Prostate gland (tissue), 2 donors: ENCODE measurements around the gene OGFOD1.

Source experiments
- POLR2A ChIP-seq: fragments of 450-650 bp; IDR thresholded peaks from one replicate; pipeline ENCODE4 v1.6.1; 2016; ENCODE audit warnings: antibody characterized with exemption, mild to moderate bottlenecking
- TF ChIP-seq, protein P1 (sequence below), 4 experiments: fragments of 200-600 bp in 2 of 4; fragments of 450-650 bp in 2 of 4; sonication (generic) in 2 of 4; IDR thresholded peaks; 1 replicate in 3 of 4; 2 replicates in 1 of 4; pipeline ENCODE4 v1.5.1; 2016 to 2019; ENCODE audit warnings: antibody characterized with exemption in 4 of 4, mild to moderate bottlenecking in 2 of 4, moderate library complexity in 2 of 4

DNA sequence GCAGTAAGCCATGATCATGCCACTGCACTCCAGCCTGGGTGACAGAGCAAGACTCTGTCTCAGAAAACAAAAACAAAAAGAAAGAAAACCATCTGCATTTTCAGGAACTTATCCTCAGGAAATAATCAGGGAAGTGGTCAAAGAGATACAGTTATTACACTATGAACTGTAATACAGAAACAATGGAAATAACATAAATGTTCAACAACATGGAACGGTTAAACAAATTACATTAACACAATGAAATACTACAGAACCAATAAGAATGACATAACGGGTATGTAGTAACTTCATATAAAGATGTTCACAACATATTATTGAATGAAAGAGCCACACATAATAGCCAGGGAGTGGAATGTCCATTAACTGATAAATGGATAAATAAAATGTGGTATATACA lies 61.7 kb downstream of the OGFOD1 start:
- TF ChIP-seq POLR2A: no peak
- TF ChIP-seq, protein P1, sequence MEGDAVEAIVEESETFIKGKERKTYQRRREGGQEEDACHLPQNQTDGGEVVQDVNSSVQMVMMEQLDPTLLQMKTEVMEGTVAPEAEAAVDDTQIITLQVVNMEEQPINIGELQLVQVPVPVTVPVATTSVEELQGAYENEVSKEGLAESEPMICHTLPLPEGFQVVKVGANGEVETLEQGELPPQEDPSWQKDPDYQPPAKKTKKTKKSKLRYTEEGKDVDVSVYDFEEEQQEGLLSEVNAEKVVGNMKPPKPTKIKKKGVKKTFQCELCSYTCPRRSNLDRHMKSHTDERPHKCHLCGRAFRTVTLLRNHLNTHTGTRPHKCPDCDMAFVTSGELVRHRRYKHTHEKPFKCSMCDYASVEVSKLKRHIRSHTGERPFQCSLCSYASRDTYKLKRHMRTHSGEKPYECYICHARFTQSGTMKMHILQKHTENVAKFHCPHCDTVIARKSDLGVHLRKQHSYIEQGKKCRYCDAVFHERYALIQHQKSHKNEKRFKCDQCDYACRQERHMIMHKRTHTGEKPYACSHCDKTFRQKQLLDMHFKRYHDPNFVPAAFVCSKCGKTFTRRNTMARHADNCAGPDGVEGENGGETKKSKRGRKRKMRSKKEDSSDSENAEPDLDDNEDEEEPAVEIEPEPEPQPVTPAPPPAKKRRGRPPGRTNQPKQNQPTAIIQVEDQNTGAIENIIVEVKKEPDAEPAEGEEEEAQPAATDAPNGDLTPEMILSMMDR (IDR thresholded peaks at IDR 0.05): no peak
